HG03342 (cell line): ENCODE data around the gene FTCD.
"Not testable (repeated sequence)": the region's sequence is repeated elsewhere in the genome, so short reads cannot be mapped to it uniquely, and the experiment has no call there.

Experiments
- ATAC-seq: cut with Tn5 transposase; IDR thresholded peaks from one replicate; pipeline ENCODE4 v1.9.1; 2021; ENCODE audit warnings: mild to moderate bottlenecking, moderate library complexity; ENCODE audit not compliant: unreplicated experiment

The FTCD gene

GRCh38 chr21:46188226-46189212 lies 33.1 kb upstream of the FTCD start:
- no peak for ATAC-seq

- no peak for ATAC-seq
Observed at GRCh38 chr21:46187814-46188213, 32.4 kb upstream of the FTCD start.

- ATAC-seq = no peak
Observed at GRCh38 chr21:46187261-46187660, 31.9 kb upstream of the FTCD start.

- no peak for ATAC-seq
Observed at GRCh38 chr21:46185716-46186115, 30.3 kb upstream of the FTCD start.

- ATAC-seq = no peak
Observed at GRCh38 chr21:46184625-46185555, 29.5 kb upstream of the FTCD start.

- ATAC-seq = no peak
Observed at GRCh38 chr21:46183910-46184624, 28.7 kb upstream of the FTCD start, which contains the start of gene SPATC1L. SPATC1L (minus strand) TSS chr21:46184459; CDS start chr21:46182816, 1,643 bp downstream.

GRCh38 chr21:46183337-46183909 lies 28.0 kb upstream of the FTCD start:
- ATAC-seq = not testable (repeated sequence)

GRCh38 chr21:46182548-46183336 lies 27.4 kb upstream of the FTCD start:
- no peak for ATAC-seq

- ATAC-seq = no peak
Observed at GRCh38 chr21:46181953-46182547, 26.7 kb upstream of the FTCD start.

GRCh38 chr21:46181436-46181835 lies 26.1 kb upstream of the FTCD start:
- ATAC-seq = no peak

- no peak for ATAC-seq
Observed at GRCh38 chr21:46180778-46181391, 25.5 kb upstream of the FTCD start.

- no peak for ATAC-seq
Observed at GRCh38 chr21:46180079-46180722, 24.8 kb upstream of the FTCD start.

GRCh38 chr21:46179708-46180078 lies 24.3 kb upstream of the FTCD start:
- no peak for ATAC-seq

- no peak for ATAC-seq
Observed at GRCh38 chr21:46178961-46179360, 23.6 kb upstream of the FTCD start.

- not testable (repeated sequence) for ATAC-seq
Observed at GRCh38 chr21:46176443-46177129, 21.2 kb upstream of the FTCD start.

- ATAC-seq = no peak
Observed at GRCh38 chr21:46173573-46173972, 18.2 kb upstream of the FTCD start.

- ATAC-seq = no peak
Observed at GRCh38 chr21:46172863-46173528, 17.6 kb upstream of the FTCD start.
